Muscle of leg (tissue), 11 donors: ENCODE data around the gene DRGX. TPM values are rescaled to one million over a fixed set of nuclear protein-coding genes. Genes with fewer than 3 reads are reported as not detected.

Source experiments
- DNase-seq: peaks from one replicate; pipeline ENCODE4 v3.0.0; 2013
- H3K27ac ChIP-seq: one replicate; pipeline ENCODE4 v1.5.1; 2013; ENCODE audit warnings: mild to moderate bottlenecking, low read length, control low read depth
- H3K27me3 ChIP-seq: one replicate; pipeline ENCODE4 v1.6.1; 2013; ENCODE audit warnings: low read length; ENCODE audit not compliant: control insufficient read depth, insufficient read depth
- H3K36me3 ChIP-seq: one replicate; pipeline ENCODE4 v1.6.1; 2013; ENCODE audit warnings: low read length; ENCODE audit not compliant: control insufficient read depth, insufficient read depth
- H3K4me1 ChIP-seq: one replicate; pipeline ENCODE4 v1.6.1; 2013; ENCODE audit warnings: low read length; ENCODE audit not compliant: control insufficient read depth, insufficient read depth
- H3K4me3 ChIP-seq: one replicate; pipeline ENCODE4 v1.5.1; 2013; ENCODE audit warnings: low read length, control low read depth
- H3K9me3 ChIP-seq: replicated peaks from 2 replicates; pipeline ENCODE4 v1.6.1; 2013; ENCODE audit warnings: low read depth, low read length; ENCODE audit not compliant: control insufficient read depth
- WGBS: methylation state at CpG from one replicate; pipeline ENCODE4 v1.1.5; 2013; ENCODE audit warnings: missing lambda C conversion rate; ENCODE audit not compliant: insufficient coverage; 5-methylcytosine and 5-hydroxymethylcytosine counted together
- polyA plus RNA-seq, 8 donors: library from polyadenylated mRNA; unstranded; fragments of 120-200 nt; gene quantifications; one replicate each; pipeline versions ENCODE4 v1.2.1 to v1.2.3, GENCODE V29; 2013; ENCODE audit warnings: inconsistent platforms in 1 of 8, low replicate concordance in 1 of 8; ENCODE audit not compliant: insufficient read length in 8 of 8, insufficient read depth in 1 of 8
- total RNA-seq: library from RNA; stranded (reverse); fragments of 120-200 nt; gene quantifications from one replicate; pipeline ENCODE4 v1.2.4, GENCODE V29; 2013

DRGX gene
- total and polyA plus RNA-seq, 9 donors = not detected

DNA sequence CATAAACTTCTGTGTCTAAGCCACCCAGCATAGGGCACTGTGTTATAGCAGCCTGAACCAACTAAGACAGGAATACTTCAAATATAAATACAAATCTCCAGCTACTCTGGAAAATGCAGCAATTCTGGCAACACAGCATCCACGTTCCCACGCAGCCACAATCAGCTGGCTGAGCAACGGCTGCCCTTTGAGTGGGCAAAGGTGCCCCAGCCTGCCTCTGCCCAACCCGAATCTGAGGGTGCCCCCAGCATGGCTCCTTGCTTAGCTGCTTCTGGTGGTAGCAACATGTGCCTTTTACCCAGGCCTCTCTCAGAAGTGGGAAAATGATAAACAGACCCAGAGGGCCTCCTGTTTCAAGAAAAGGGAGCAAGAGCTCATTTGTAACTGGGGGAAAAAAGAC is 12.0 kb downstream of the DRGX start:
- Histone ChIP-seq H3K27me3 (peaks cover 20% of the 10 kb centered on the region), H3K27ac (no peak overlapping the region), H3K4me1 (no peaks in the 10 kb centered on the region), H3K36me3 (no peaks in the 10 kb centered on the region), H3K4me3 (no peak overlapping the region), H3K9me3 (no peaks in the 10 kb centered on the region)
- WGBS = 68% methylated on average over 4 of the region's 4 CpGs
- no peak for DNase-seq

DNA sequence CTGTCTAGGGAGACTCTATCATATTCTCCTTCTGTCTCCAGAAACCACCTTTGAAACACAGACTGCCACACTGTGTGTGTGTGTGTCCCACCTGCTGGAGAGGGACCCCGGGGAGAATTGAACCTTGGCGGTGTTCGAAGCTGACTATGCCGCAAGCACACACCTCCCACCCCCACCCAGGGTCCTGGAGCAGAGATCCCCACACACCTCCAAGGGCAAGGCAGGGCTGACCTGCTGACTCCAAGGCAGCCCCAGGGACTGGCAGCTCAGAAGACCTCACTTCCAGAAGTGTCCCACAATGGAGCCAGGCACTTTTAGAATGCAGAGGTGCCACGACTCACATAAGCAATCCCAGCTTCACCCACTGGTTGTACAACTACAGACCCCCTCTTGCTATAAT is 13.1 kb downstream of the DRGX start:
- H3K4me3 ChIP-seq = no peak overlapping the region
- 91% methylated on average over 4 of the region's 5 CpGs for WGBS
- H3K9me3 ChIP-seq = no peaks in the 10 kb centered on the region
- H3K27me3 ChIP-seq = peaks cover 13% of the 10 kb centered on the region
- no peak for DNase-seq
- H3K36me3 ChIP-seq = no peaks in the 10 kb centered on the region
- H3K27ac ChIP-seq = no peak overlapping the region
- H3K4me1 ChIP-seq = no peaks in the 10 kb centered on the region

DNA sequence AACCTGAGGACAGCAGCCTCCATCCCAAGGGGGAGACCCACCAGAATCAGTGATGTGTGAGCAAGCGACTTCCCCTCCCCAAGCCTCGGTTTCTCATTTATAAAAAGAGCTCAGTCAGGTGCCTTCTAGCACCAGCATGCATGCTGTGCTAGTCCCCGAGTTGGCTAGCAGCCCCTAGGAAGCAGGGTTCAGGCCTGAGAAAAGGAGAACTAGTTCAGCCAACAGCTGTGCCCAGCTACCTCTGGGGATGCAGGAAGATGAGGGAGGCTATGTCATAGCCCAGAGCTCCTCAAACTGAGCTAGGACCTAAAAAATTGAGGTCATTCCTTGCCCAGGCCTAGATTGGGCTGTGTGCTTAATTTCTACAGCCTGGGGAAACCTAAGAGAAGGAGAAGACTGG is 13.7 kb downstream of the DRGX start:
- peaks cover 15% of the 10 kb centered on the region for H3K27me3 ChIP-seq
- WGBS = 88% methylated on average over 1 of the region's 3 CpGs

DNA sequence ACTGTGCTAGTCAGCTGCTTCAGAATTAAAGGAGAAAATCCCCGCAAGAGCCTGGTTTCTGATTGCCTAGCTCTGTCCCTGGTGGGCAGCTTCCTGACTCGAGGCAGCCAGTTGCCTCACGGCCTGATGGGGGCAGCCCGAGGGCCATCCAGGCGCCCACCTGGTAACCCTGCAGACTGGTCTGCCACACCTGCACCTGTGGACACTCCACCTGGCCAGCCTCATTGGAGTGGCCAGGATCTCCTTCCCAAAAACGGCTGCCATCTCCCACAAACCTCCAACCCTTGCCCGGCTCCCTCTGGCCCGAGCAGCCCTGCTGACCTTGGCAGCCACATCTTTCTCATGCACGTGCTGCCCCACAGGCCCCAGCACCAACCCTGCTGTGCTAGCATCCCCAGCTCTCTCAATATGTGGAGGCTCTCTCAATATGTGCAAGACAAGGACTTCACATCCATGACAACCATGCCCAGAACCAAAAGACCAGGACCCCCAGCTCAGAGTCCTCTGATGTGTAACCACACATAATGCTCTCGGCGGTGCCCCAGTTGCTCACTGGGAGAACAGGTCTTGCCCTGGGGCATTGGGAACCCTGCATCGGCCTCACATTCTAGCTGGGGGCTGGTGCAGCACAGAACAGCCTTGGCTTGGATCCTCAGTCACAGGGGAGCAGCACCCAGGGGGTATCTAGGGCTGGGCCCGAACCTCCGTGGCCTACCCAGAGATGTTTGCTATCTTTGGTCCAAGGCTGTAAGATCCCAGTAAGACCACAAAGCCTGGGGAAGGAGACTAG is 14.6 kb downstream of the DRGX start:
- WGBS = 77% methylated on average over 14 of the region's 14 CpGs
- Histone ChIP-seq H3K27ac (no peak overlapping the region), H3K36me3 (no peaks in the 10 kb centered on the region), H3K9me3 (no peaks in the 10 kb centered on the region), H3K27me3 (peaks cover 19% of the 10 kb centered on the region), H3K4me1 (no peaks in the 10 kb centered on the region), H3K4me3 (no peak overlapping the region)
- DNase-seq = no peak

More for the DNA sequence above, 13.7 kb downstream of the DRGX start:
- no peak for DNase-seq
- Histone ChIP-seq H3K9me3 (no peaks in the 10 kb centered on the region), H3K36me3 (no peaks in the 10 kb centered on the region), H3K4me1 (no peaks in the 10 kb centered on the region), H3K4me3 (no peak overlapping the region), H3K27ac (no peak overlapping the region)

DNA sequence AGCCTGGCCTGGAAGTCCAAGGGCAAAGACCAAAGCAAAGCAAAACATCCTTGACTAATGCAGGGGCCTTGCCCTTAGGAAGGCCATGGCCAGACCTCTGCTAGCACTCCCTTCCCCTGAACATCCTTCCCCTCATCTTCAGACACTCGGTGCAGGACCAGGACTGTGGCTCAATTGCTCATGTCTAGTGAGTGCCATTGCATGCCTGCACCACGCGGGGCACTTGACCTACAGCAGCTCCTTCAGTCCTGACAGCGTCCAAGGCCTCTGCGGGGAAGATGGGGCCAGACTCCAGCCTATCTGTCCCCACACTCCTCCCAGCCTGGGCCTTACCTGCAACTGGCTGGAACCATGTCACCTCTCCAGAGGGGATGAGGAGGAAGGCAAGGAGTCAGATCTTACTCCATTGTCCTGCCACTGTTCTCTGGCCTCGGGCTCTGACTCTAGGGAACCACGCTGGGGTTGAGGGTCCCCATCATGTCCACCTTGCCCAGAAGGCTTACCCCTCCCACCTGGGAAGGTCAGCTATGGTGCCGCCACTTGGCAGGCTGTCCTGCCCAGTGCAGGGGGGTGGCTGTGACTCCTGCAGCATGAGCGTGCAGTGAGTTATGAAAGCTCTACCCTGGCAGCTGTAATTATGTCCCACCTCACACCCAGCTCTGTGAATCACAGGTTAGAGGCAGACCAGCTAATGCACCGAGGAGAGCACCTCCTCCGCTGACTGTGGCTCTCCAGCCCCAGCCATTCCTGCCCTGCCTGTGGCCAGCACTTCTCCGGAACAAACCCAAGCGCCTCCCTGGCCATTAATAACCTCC is 16.1 kb downstream of the DRGX start:
- 63% methylated on average over 11 of the region's 13 CpGs for WGBS

DNA sequence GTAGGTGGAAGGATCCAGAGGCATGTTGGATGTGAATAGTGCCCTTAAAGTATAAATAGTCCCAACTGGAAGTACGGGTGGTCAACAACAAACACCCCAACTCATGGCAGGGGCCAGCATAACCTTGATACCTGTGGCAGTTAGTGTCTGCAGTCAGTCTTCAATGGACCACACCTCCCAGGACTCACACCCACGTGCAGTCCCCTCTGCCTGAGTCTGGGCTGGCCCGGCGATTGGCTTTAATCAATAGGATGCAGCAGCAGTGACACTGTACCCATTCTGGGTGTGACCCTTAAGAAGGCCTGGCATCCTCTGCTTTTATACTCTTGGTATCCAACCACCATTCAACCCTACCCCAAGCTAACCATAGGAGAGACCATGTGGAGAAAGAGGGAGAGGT is 18.6 kb downstream of the DRGX start:
- no peak overlapping the region for H3K27ac ChIP-seq
- H3K9me3 ChIP-seq = no peaks in the 10 kb centered on the region
- no peaks in the 10 kb centered on the region for H3K36me3 ChIP-seq
- H3K27me3 ChIP-seq = peaks cover 19% of the 10 kb centered on the region
- no peaks in the 10 kb centered on the region for H3K4me1 ChIP-seq
- DNase-seq = no peak
- 76% methylated on average over 4 of the region's 4 CpGs for WGBS
- H3K4me3 ChIP-seq = no peak overlapping the region

More for the DNA sequence above, 16.1 kb downstream of the DRGX start:
- no peaks in the 10 kb centered on the region for H3K9me3 ChIP-seq
- H3K4me1 ChIP-seq = no peaks in the 10 kb centered on the region
- peaks cover 23% of the 10 kb centered on the region for H3K27me3 ChIP-seq
- no peaks in the 10 kb centered on the region for H3K36me3 ChIP-seq
- DNase-seq = no peak
- no peak overlapping the region for H3K4me3 ChIP-seq
- no peak overlapping the region for H3K27ac ChIP-seq

DNA sequence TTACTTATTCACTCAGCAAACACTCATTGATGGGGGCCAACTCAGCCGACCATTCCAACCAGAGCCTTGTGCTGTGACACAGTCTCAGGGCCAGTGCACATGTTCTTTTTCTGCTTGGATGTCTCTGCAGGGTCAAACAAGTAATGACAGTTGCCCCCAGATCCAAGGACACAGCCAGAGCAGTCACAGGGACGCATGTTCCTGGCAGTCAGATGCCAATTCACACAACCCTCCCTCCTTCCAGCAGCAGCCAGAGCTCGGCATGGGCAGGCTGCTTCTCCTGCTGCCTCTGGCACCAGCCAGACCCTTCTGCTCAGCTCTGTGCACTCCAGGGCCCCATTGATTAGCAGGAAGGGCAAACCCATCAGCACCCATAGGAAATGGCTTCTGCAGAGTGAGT is 20.3 kb downstream of the DRGX start:
- no peak for DNase-seq
- H3K27ac ChIP-seq = no peak overlapping the region
- no peak overlapping the region for H3K4me3 ChIP-seq
- H3K4me1 ChIP-seq = no peaks in the 10 kb centered on the region
- WGBS = 46% methylated on average over 3 of the region's 3 CpGs
- H3K27me3 ChIP-seq = peaks cover 15% of the 10 kb centered on the region
- H3K9me3 ChIP-seq = no peaks in the 10 kb centered on the region
- H3K36me3 ChIP-seq = no peaks in the 10 kb centered on the region

DNA sequence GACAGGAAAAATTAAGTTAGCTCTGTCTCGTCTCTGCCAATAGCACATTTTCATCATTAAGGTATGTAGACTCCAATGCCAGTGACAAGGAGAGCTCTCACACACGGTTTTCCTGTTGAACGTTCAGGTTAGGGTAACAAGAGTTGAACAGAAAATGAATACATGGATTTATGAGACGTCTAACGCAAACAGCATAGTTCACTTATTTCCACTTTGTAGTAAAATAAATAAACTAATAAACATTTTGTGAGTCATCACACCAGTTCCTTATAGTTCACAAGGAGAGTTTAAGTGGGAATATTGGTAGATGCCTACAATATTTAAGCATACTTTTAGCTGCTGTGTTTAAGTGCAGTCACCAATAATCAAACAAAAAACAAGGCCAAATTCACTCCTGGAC is 21.1 kb downstream of the DRGX start:
- no peak for DNase-seq
- no CpG with 5 or more reads among the region's 5 CpGs for WGBS
- H3K4me3 ChIP-seq = no peak overlapping the region
- no peaks in the 10 kb centered on the region for H3K4me1 ChIP-seq
- H3K36me3 ChIP-seq = no peaks in the 10 kb centered on the region
- H3K27ac ChIP-seq = no peak overlapping the region
- H3K9me3 ChIP-seq = no peaks in the 10 kb centered on the region
- peaks cover 15% of the 10 kb centered on the region for H3K27me3 ChIP-seq

DNA sequence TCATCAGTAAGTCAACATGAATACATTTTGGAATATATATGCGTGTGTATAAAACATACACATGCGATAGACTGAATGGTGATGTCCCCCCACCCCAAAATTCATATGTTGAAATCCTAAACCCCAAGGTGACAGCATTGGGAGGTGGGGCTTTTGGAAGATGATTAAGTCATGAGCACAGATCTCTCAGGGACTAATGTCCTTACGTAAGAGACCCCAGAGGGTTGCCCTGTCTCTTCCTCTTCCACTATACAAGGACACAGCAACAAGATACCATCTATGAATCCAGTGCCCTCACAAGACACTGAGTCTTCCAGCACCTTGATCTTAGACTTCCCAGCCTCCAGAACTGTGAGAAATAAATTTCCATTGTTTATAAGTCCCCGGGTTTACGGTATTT is 22.5 kb downstream of the DRGX start:
- Histone ChIP-seq H3K9me3 (no peaks in the 10 kb centered on the region), H3K36me3 (no peaks in the 10 kb centered on the region), H3K27me3 (peaks cover 15% of the 10 kb centered on the region), H3K4me1 (no peaks in the 10 kb centered on the region), H3K4me3 (no peak overlapping the region), H3K27ac (no peak overlapping the region)
- 80% methylated on average over 1 of the region's 5 CpGs for WGBS
- no peak for DNase-seq

DNA sequence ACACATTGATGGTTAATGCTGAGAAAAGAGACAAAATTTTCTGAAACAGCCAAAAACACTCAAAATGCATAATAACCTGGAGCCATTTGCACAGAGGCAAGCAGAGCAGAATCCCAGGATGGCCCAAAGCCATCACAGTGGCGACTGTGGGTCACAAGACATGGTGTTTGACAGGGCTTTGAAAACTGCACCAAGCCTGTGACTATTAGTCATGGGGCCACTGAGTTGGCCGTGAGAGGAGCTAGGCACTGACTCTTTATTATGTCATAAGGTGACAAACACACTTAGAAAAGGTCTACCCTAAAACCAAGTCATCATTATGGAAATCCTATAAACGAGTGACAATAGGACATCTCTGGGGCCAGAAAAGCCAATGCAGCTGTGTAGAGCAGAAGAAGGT is 23.9 kb downstream of the DRGX start:
- Histone ChIP-seq H3K4me1 (no peaks in the 10 kb centered on the region), H3K27me3 (peaks cover 9% of the 10 kb centered on the region), H3K36me3 (no peaks in the 10 kb centered on the region), H3K9me3 (no peaks in the 10 kb centered on the region), H3K4me3 (no peak overlapping the region), H3K27ac (no peak overlapping the region)
- no peak for DNase-seq
- WGBS = no CpG with 5 or more reads among the region's 3 CpGs
